Glomerular endothelial cell (primary cell): ENCODE data around the gene MRPS27. TPM values are rescaled to one million over a fixed set of nuclear protein-coding genes. Genes with fewer than 3 reads are reported as not detected.

Experiments used
- DNase-seq: peaks from one replicate; pipeline ENCODE4 v3.0.0-alpha.2; 2011; ENCODE audit warnings: low read depth, low spot score; ENCODE audit errors: extremely low read depth
- total RNA-seq: library from RNA; depleted of rRNA; stranded (reverse); fragments of >200 nt; gene quantifications from 2 replicates; pipeline ENCODE4 v1.2.3, GENCODE V29; 2015

MRPS27 gene
- total RNA-seq, 1 donor from 2014 or later = 45.9 TPM

DNA sequence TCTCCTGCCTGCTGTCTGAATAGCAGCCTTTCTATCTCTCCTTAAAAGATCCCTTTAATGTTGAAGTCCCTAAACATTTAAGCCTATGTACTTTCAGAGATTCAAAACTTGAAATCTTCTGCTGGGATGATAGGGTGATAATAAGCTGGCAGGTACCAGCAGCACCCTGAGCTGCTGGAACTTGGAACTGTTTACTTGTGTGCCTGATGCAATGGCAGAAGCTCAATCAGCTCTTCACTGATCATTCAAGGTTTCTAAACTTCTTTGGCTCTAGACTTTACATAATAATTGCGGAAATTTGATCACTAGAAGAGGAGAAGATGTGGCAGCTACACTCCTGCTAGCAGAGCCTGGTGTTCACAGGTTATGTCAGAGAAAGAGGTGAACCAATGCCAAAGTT is 27.6 kb downstream of the MRPS27 start:
- no peak for DNase-seq

DNA sequence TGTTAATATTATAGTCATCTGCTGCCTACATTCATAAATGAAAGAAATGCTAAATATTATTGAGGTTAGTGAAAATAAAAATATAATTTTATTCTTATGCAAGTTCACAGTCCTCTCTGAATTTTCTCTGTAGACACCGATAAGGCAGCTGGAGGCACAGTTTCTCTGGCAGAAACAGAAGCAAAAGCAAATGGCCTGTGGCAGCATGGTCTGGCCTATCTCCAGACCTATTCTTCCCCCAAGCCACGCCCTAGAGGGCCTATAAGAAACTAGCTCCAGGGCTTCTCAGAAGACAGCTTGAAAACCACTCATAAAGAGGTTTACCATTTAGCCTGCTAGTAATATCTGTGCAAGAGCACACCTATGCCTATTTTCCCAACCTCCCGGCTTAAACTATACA is 28.4 kb downstream of the MRPS27 start:
- DNase-seq = no peak

DNA sequence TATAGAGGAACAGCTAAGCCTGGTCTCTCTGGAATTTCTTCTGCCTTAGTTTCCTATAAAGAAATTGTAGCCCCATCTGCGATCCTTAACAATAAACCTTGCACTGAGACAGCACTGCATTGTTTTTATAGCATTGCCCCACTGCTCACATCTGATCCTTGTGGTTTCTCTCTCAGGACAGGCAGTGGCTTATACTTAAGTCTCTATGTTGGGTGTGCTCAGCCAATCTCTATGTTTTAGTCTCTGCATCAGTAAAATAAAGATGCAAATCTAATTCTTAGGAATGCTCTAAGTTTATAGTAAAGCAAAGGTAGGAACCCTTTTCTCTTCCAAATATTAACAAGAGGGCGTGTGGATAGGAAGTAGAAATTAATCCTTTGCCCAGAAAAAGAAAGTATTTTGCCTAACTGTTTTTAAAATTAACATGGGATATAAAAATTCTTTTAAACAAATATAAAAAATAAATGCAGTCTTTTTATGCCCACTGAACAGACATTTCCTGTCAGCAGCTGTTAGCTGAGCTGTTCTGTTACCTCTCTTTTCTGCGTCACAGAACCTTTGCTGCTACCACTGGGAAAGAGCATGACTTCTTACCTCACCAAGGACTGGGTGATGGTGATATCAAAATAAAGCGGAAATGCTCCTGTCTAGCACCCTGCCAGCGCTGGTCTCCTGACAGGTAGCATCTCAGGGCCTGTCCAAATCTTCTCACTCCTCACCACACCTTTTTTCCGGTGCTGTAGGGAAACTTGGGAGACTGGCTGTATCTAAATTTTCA is 29.5 kb downstream of the MRPS27 start:
- DNase-seq = no peak

- no peak for DNase-seq
Measured at GRCh38 chr5:72288924-72289323, 31.1 kb downstream of the MRPS27 start.

DNA sequence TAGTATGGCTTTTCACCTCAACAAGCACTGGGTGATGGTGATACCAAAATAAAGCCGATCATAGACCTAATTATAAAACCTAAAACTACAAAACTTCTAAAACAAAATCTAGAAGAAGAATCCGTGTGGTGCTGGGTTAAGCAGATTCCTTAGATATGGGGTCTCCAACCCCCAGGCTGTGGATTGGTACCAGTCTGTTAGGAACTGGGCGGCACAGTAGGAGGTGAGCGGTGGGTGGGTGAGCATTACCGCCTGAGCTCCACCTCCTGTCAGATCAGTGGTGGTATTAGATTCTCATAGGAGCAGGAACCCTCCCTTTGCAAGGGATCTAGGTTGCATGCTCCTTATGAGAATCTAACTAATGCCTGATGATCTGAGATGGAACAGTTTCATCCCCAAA is 33.2 kb downstream of the MRPS27 start:
- DNase-seq = no peak

GRCh38 chr5:72285424-72285821 is 34.6 kb downstream of the MRPS27 start:
- DNase-seq = no peak

- DNase-seq = no peak
Measured at GRCh38 chr5:72284559-72285423, 35.2 kb downstream of the MRPS27 start.

DNA sequence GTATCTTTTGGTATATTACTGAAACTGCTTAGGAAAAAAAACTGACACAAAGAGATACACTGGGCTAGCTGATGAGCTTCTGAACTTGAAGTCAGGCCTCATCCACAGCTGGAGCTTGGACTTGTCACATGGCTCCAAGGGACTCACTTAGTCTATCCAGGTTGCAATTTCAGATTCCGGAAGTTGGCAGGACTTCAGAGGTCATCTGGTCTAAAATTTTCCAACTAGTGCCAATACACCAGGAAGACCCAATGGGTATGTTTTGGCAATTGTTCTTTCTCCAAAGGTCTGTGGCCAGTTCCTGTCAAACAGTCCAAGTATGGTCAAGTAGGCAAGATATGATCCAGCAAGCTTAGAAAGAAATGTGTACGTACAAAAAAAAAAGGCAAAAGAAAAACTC is 36.7 kb downstream of the MRPS27 start:
- DNase-seq = no peak

DNA sequence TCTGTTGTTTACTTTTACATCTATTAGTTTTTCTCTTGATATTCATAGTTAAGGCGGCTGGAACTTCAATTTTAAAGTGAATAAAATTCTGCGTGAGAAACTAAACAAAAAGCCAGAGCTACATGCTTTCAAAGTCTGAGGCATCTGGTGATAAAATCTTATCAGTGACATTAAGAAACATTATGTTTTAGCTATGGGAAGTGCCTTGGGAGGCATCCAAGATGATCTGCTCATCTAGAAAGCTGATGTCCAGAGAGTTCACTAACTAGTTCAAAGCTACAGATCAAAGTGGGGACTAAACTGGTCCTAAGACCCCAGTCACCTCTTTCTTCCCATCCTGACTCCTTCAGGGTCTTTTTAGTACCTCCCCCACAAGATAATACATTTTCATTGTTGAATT is 37.2 kb downstream of the MRPS27 start:
- DNase-seq = no peak

DNA sequence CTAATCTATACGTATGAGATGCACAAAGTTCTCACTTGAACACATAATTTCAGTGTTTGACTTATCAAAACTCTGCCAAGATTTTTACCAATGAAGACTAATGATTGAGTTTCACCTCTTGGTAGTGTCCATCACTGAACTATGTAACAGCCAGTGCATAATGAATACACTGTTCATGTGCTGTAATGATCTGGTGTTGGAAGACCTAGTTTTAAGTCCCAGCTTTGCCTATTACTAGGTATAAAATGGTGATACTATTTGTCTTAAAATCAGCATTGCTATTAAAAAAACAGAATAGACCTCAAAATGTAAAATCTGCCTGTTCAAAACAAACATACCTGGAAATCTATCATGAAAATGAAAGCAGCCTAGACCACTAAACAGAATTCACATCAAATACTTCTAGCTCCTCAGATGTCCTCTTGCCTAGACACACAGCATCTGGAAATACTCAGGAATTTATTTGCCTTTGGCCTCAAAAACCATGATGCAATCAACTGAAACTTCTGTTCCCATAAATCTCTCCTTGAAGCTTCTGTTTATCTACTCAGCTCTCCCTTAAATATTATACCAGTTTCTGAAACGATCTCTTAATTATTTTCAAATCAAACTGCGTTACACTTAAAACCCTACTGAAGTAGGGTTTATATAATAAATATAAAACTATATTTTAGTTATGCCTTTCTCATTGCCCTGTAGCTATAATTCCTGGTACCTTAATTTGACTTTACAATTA is 38.1 kb downstream of the MRPS27 start:
- no peak for DNase-seq

GRCh38 chr5:72281430-72281763 is 38.6 kb downstream of the MRPS27 start:
- no peak for DNase-seq

- DNase-seq = no peak
Measured at GRCh38 chr5:72280581-72281069, 39.4 kb downstream of the MRPS27 start.

GRCh38 chr5:72276219-72276752 is 43.8 kb downstream of the MRPS27 start:
- no peak for DNase-seq

GRCh38 chr5:72273547-72273946 is 46.5 kb downstream of the MRPS27 start:
- DNase-seq = no peak

DNA sequence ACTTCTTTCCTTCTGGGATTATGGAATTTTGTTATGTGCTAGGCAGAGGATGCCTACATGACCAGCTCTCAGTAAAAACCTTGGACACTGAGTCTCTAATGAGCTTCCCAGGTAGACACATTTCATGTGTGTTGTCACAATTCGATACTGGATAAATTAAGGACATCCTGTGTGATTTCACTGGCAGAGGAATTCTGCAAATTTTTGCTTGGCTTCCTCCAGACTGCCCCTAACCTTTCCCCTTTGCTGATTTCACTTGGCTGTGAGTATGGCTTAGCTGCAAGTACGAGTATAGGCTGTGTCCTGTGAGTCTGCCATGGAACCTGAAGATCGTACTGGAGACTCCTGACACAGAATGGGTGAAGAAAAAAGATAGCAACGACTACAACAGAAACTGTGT is 47.6 kb downstream of the MRPS27 start:
- no peak for DNase-seq

DNA sequence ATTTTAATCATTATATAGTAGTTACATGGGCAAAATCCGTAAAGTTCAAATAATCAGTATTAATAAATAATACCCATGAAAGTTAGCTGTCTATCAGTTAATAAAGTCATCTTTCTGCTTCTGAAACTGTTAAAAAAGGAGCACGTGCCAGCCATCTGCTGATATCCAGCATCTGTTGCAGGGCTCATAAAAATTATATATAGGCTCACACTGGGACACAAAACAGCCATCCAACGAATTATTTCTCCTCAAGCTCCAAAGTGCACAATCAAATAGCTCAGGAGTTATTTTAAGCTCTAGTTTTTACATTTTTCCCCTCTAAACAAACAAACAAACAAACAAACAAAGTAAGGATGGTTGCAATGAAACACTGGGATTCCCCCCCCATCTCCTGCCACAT is 48.3 kb downstream of the MRPS27 start:
- no peak for DNase-seq

DNA sequence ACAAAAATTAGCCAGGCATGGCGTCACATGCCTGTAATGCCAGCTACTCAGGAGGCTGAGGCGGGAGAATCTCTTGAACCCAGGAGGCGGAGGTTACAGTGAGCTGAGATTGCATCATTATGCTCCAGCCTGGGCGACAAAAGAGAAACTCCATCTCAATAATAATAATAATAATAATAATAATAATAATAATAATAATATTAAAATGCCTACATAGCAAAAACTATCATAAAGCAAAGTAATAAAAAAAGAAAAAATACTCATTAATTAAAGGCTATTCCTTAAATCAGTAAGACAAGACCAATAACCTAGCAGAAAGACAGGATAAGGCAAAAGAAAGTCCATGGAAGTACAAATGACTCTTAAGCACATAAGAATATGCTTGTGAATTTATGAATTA is 50.0 kb downstream of the MRPS27 start:
- DNase-seq = no peak

DNA sequence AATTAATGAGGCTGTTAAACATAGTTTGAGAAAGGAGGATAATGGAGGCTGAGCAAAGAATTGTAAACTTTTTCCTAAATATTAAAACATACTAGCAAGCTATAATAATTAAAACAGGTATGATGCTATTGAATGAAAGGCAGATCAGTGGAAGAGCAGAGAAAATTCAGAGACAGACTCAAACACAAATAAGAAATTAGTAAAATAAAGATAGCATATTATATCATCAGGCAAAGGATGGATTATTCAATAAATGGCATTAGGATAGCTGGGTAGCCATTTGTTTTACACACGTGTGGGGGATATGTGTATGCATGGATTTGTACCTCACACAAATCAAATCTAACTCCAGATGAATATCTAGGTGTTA is 50.6 kb downstream of the MRPS27 start:
- DNase-seq = no peak

DNA sequence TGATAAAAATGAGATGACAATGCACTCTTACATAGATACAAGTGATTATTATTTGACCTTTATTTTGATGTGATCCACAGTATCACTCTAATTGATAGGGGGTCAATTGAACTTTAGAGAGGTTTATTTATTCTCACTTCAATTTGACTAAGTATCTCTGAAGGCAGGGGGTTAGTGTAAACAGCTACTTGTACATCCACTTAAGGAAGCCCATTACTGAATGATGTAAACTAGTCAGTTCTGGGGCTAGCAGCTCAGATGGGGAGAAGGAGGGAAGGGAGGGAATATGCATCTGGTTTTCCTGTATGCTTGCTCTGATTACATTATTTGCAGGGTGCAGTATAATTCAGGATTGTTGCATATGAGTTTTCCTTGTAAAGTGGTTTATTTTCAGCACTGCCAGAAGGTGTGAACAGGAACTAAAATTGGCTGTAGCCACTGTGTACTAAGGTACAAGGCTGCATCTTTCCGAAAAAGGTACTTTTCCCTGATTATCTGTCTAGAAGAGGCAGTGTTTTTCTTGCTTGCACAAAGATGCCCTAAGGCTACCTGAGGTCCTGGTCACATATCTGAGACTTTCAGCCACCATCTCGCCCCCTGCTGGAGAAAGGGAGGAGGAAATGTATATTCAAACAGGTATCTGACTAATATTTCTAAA is 51.2 kb downstream of the MRPS27 start:
- DNase-seq = no peak

DNA sequence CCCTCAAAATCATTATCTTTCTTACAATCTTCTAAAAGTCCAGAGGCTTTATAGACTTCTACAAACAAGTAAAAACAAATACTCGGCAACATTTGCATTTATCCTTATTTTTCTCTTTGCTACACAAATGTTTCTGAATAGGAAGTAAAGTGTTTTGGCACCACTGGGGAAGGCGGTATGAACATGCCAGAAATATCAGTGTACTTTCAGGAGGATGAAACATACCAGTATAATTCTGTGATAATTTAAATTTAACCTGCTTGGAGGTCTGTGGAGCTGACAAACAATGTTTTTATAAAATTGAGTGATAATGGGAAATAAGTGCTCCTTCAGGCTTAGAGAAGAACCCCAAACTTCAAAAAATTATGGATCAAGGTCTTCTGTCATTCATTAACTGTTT is 51.8 kb downstream of the MRPS27 start:
- no peak for DNase-seq

DNA sequence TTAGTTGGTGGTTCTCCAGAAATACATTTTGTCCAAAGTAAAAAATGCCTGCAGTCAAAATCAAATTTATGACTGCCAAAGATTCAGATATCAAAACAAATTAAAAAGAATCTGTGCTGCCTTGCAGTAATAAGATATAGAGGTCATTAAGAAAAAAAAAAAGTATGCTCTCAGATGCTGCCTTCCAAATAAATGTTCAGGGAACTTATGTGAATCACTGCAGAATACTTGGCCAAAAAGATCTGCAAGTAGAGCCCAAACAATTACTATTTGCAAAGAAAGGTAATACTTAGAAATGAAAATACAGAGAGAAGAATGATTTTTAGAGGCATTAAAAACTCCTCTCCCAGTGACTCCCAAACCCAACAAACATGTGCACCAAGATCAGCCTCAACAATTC is 52.4 kb downstream of the MRPS27 start:
- no peak for DNase-seq
